Right atrium auricular region (tissue), 2 donors: Measurements from ENCODE around the gene DRGX. TPM values are rescaled to one million over a fixed set of nuclear protein-coding genes. Genes with fewer than 3 reads are reported as not detected.
A peak's percentile ranks its signal among the peaks of the same experiment; 100 is the strongest.

ENCODE experiments used
- DNase-seq: peaks from one replicate; pipeline ENCODE4 v3.0.0-alpha.2; 2019; ENCODE audit warnings: low spot score
- H3K27ac ChIP-seq, 2 donors: fragments of 200-600 bp; sonication (generic); 1 replicate in 1 of 2; 2 replicates in 1 of 2; pipeline ENCODE4 v1.5.1; 2016 to 2019
- H3K27me3 ChIP-seq, 2 donors: fragments of 200-600 bp; sonication (generic); one replicate each; pipeline versions ENCODE4 v1.5.1 to v1.6.0; 2017 to 2019
- H3K36me3 ChIP-seq: fragments of 200-600 bp; sonication (generic); one replicate; pipeline ENCODE4 v1.5.1; 2016
- H3K4me1 ChIP-seq, 2 donors: fragments of 200-600 bp; sonication (generic); one replicate each; pipeline versions ENCODE4 v1.5.1 to v1.6.0; 2017 to 2019
- H3K4me3 ChIP-seq, 2 donors: fragments of 200-600 bp; sonication (generic); 1 replicate in 1 of 2; 2 replicates in 1 of 2; pipeline ENCODE4 v1.5.1; 2017 to 2019; ENCODE audit warnings: mild to moderate bottlenecking in 1 of 2, moderate library complexity in 1 of 2
- H3K9me3 ChIP-seq, 2 donors: fragments of 200-600 bp; sonication (generic); one replicate each; pipeline ENCODE4 v1.5.1; 2019
- CTCF ChIP-seq, 2 donors: fragments of 200-600 bp; sonication (generic); IDR thresholded peaks; one replicate each; pipeline ENCODE4 v1.5.1; 2019; ENCODE audit warnings: antibody characterized with exemption in 2 of 2
- total RNA-seq, 2 donors: library from RNA; depleted of rRNA; stranded (reverse); fragments of >200 nt; gene quantifications; one replicate each; pipeline ENCODE4 v1.1.0, GENCODE V29; 2016

The DRGX gene
- total RNA-seq, 2 donors from 2014 or later: not detected

- Histone ChIP-seq H3K36me3 (no peaks in the 10 kb centered on the region), H3K4me1 (peaks cover 0 to 25% of the 10 kb centered on the region in 2 donors), H3K9me3 (peaks cover 0 to 7% of the 10 kb centered on the region in 2 donors), H3K27me3 (no peaks in the 10 kb centered on the region), H3K4me3 (no peak overlapping the region), H3K27ac (no peak overlapping the region)
- DNase-seq: no peak
- no peak for TF ChIP-seq CTCF (IDR thresholded peaks at IDR 0.05)
These were observed 33.9 kb downstream of the DRGX start for GRCh38 chr10:49361735-49362568.

- Histone ChIP-seq H3K27me3 (no peaks in the 10 kb centered on the region), H3K4me3 (no peak overlapping the region), H3K36me3 (no peaks in the 10 kb centered on the region), H3K4me1 (peaks cover 0 to 25% of the 10 kb centered on the region in 2 donors), H3K9me3 (peaks cover 0 to 7% of the 10 kb centered on the region in 2 donors), H3K27ac (peak overlapping the region; percentile 64 to 74)
- no peak for DNase-seq
- no peak for TF ChIP-seq CTCF (IDR thresholded peaks at IDR 0.05)
These were observed 34.7 kb downstream of the DRGX start for GRCh38 chr10:49361178-49361554.

GRCh38 chr10:49360271-49361177 is 35.4 kb downstream of the DRGX start:
- Histone ChIP-seq H3K27me3 (no peaks in the 10 kb centered on the region), H3K36me3 (no peaks in the 10 kb centered on the region), H3K9me3 (peaks cover 0 to 7% of the 10 kb centered on the region in 2 donors), H3K27ac (peak overlapping the region; percentile 64 to 74), H3K4me3 (no peak overlapping the region), H3K4me1 (peaks cover 0 to 25% of the 10 kb centered on the region in 2 donors)
- TF ChIP-seq CTCF (IDR thresholded peaks at IDR 0.05): no peak
- no peak for DNase-seq

- Histone ChIP-seq H3K9me3 (peaks cover 0 to 7% of the 10 kb centered on the region in 2 donors), H3K4me1 (peaks cover 0 to 25% of the 10 kb centered on the region in 2 donors), H3K36me3 (no peaks in the 10 kb centered on the region), H3K27me3 (no peaks in the 10 kb centered on the region), H3K4me3 (no peak overlapping the region), H3K27ac (peak overlapping the region; percentile 64 to 74)
- TF ChIP-seq CTCF (IDR thresholded peaks at IDR 0.05): no peak
- DNase-seq: no peak
These were observed 36.3 kb downstream of the DRGX start for GRCh38 chr10:49359349-49360270.

- Histone ChIP-seq H3K9me3 (peaks cover 0 to 7% of the 10 kb centered on the region in 2 donors), H3K27ac (no peak overlapping the region), H3K4me1 (peaks cover 0 to 25% of the 10 kb centered on the region in 2 donors), H3K36me3 (no peaks in the 10 kb centered on the region), H3K4me3 (no peak overlapping the region), H3K27me3 (no peaks in the 10 kb centered on the region)
- DNase-seq: no peak
- TF ChIP-seq CTCF (IDR thresholded peaks at IDR 0.05): no peak
These were observed 38.0 kb downstream of the DRGX start for GRCh38 chr10:49357910-49358309.
